Smooth muscle cell (in vitro differentiated cells): Measurements from ENCODE around the gene SRGAP1. TPM values are rescaled to one million over a fixed set of nuclear protein-coding genes. Genes with fewer than 3 reads are reported as not detected.

ENCODE experiments used
- DNase-seq: peaks from one replicate; lab custom pipeline; 2025; ENCODE audit not compliant: unreplicated experiment; lab: John Stamatoyannopoulos, UW
- H2AFZ ChIP-seq: fragments of 200-600 bp; sonication (generic); 2 replicates; pipeline ENCODE4 v1.6.0; 2016; ENCODE audit warnings: antibody characterized with exemption, low read depth, mild to moderate bottlenecking
- H3F3A ChIP-seq: fragments of 200-600 bp; sonication (generic); 2 replicates; pipeline ENCODE4 v1.6.0; 2017; ENCODE audit warnings: antibody characterized with exemption, low read depth
- H3K27ac ChIP-seq: fragments of 200-600 bp; sonication (generic); 2 replicates; pipeline ENCODE4 v1.5.1; 2016; ENCODE audit warnings: low read depth, mild to moderate bottlenecking
- H3K27me3 ChIP-seq: fragments of 200-600 bp; sonication (generic); 2 replicates; pipeline ENCODE4 v1.6.1; 2016; ENCODE audit warnings: low read depth, mild to moderate bottlenecking
- H3K36me3 ChIP-seq: fragments of 200-600 bp; sonication (generic); 2 replicates; pipeline ENCODE4 v1.5.1; 2016; ENCODE audit warnings: low read depth
- H3K4me1 ChIP-seq: fragments of 200-600 bp; sonication (generic); 2 replicates; pipeline ENCODE4 v1.5.1; 2016; ENCODE audit warnings: low read depth
- H3K4me2 ChIP-seq: fragments of 200-600 bp; sonication (generic); 2 replicates; pipeline ENCODE4 v1.6.0; 2016; ENCODE audit warnings: mild to moderate bottlenecking
- H3K4me3 ChIP-seq: fragments of 200-600 bp; sonication (generic); 2 replicates; pipeline ENCODE4 v1.5.1; 2016; ENCODE audit warnings: mild to moderate bottlenecking
- H3K79me2 ChIP-seq: fragments of 200-600 bp; sonication (generic); 2 replicates; pipeline ENCODE4 v1.6.0; 2016; ENCODE audit warnings: low read depth, mild to moderate bottlenecking
- H3K9ac ChIP-seq: fragments of 200-600 bp; sonication (generic); 2 replicates; pipeline ENCODE4 v1.6.0; 2016; ENCODE audit warnings: low read depth
- H3K9me3 ChIP-seq: fragments of 200-600 bp; sonication (generic); replicated peaks from 2 replicates; pipeline ENCODE4 v1.5.1; 2016; ENCODE audit warnings: low read depth
- H4K20me1 ChIP-seq: fragments of 200-600 bp; sonication (generic); 2 replicates; pipeline ENCODE4 v1.6.0; 2016; ENCODE audit warnings: low read depth
- CTCF ChIP-seq: fragments of 200-600 bp; sonication (generic); IDR thresholded peaks from 2 replicates; pipeline ENCODE4 v1.5.1; 2017; ENCODE audit warnings: borderline replicate concordance, mild to moderate bottlenecking, antibody characterized with exemption; ENCODE audit not compliant: insufficient read depth, poor library complexity, severe bottlenecking
- WGBS: methylation state at CpG from one replicate; pipeline ENCODE4 v1.1.7; 2016; ENCODE audit warnings: low lambda C conversion rate; 5-methylcytosine and 5-hydroxymethylcytosine counted together
- polyA plus RNA-seq: library from polyadenylated mRNA; unstranded; fragments of >200 nt; fragmentation: Nextera tagmentation; extraction: Ambion mirVana; gene quantifications from 2 replicates; pipeline ENCODE4 v1.2.1, GENCODE V29; 2016
- total RNA-seq: library from RNA; depleted of rRNA; stranded (reverse); fragments of >200 nt; gene quantifications from 2 replicates; pipeline ENCODE4 v1.2.3, GENCODE V29; 2014

SRGAP1 gene
- total and polyA plus RNA-seq, 2 experiments from 2014 or later = 4.0 to 5.9 TPM

- Histone ChIP-seq H2AFZ (no peak overlapping the region), H3K27ac (no peak overlapping the region), H3K9me3 (no peaks in the 10 kb centered on the region), H3K36me3 (no peaks in the 10 kb centered on the region), H3K4me3 (no peak overlapping the region), H3K27me3 (no peaks in the 10 kb centered on the region), H3F3A (no peaks in the 10 kb centered on the region), H4K20me1 (no peaks in the 10 kb centered on the region), H3K4me1 (no peaks in the 10 kb centered on the region), H3K4me2 (no peak overlapping the region), H3K79me2 (no peaks in the 10 kb centered on the region), H3K9ac (no peak overlapping the region)
- no peak for DNase-seq
- WGBS = 94% methylated on average over 4 of the region's 4 CpGs
- no peak for TF ChIP-seq CTCF
These were observed 241.5 kb downstream of the SRGAP1 start for GRCh38 chr12:64085996-64086395.

DNA sequence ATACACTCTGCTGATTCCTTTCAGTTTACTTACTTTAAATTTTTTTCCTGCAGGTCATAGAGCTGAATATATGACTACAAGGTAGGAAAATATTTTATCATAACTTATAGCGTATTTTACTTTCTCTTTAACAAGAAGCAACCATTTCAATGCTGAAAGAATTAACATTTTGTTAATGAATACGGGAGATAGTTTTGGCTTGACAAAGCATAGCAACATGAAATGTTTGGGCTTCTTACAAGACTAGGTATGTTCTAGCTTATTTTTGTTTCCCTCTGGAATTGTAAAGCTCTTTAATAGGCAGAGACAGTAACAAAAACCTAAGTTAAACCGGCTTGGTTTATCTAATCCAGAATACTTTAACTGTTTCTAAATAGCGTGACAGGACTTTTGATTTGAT, 242.4 kb downstream of the SRGAP1 start:
- Histone ChIP-seq H3K27me3 (no peaks in the 10 kb centered on the region), H3K4me1 (no peaks in the 10 kb centered on the region), H3K4me2 (no peak overlapping the region), H3K4me3 (no peak overlapping the region), H3F3A (no peaks in the 10 kb centered on the region), H3K27ac (no peak overlapping the region), H3K9me3 (no peaks in the 10 kb centered on the region), H2AFZ (no peak overlapping the region), H3K79me2 (no peaks in the 10 kb centered on the region), H3K36me3 (no peaks in the 10 kb centered on the region), H4K20me1 (no peaks in the 10 kb centered on the region), H3K9ac (no peak overlapping the region)
- WGBS = 95% methylated on average over 4 of the region's 4 CpGs
- DNase-seq = no peak
- no peak for TF ChIP-seq CTCF

- no peaks in the 10 kb centered on the region for H4K20me1 ChIP-seq
- no peak overlapping the region for H3K9ac ChIP-seq
- no peaks in the 10 kb centered on the region for H3K79me2 ChIP-seq
- TF ChIP-seq CTCF = no peak
- no peaks in the 10 kb centered on the region for H3F3A ChIP-seq
- H3K4me2 ChIP-seq = no peak overlapping the region
- no peaks in the 10 kb centered on the region for H3K27me3 ChIP-seq
- 76% methylated on average over 2 of the region's 2 CpGs for WGBS
- H3K9me3 ChIP-seq = no peaks in the 10 kb centered on the region
- no peak for DNase-seq
- H3K36me3 ChIP-seq = no peaks in the 10 kb centered on the region
- H2AFZ ChIP-seq = no peak overlapping the region
- no peak overlapping the region for H3K4me3 ChIP-seq
- no peaks in the 10 kb centered on the region for H3K4me1 ChIP-seq
- peak overlapping the region; percentile 78 for H3K27ac ChIP-seq
These were observed 243.3 kb downstream of the SRGAP1 start for GRCh38 chr12:64087761-64088160.
